ENCODE data around the gene FGGY.

GRCh38 chr1:59445040-59445439 lies 148.1 kb downstream of the FGGY start:
- TF ChIP-seq CTCF (IDR thresholded peaks at IDR 0.05), result no peak
- TF ChIP-seq POLR2A (IDR thresholded peaks at IDR 0.05; ENCODE audit: low read depth), result no peak
- TF ChIP-seq EP300 (IDR thresholded peaks at IDR 0.05), result no peak

Measured in esophagus muscularis mucosa (tissue), 4 donors.